Lower leg skin (tissue), 4 donors: ENCODE measurements around the gene KIAA0930. TPM values are rescaled to one million over a fixed set of nuclear protein-coding genes. Genes with fewer than 3 reads are reported as not detected.

ENCODE experiments used
- DNase-seq, 2 donors: peaks; one replicate each; pipeline ENCODE4 v3.0.0-alpha.2; 2019; ENCODE audit warnings: low spot score in 2 of 2
- H3K4me3 ChIP-seq: fragments of 200-600 bp; sonication (generic); 2 replicates; pipeline ENCODE4 v1.5.1; 2017; ENCODE audit warnings: mild to moderate bottlenecking, low read depth; ENCODE audit not compliant: poor library complexity, severe bottlenecking
- POLR2A ChIP-seq, 2 donors: fragments of 450-650 bp; IDR thresholded peaks; one replicate each; pipeline ENCODE4 v1.6.1; 2016 to 2017; ENCODE audit warnings: antibody characterized with exemption in 2 of 2, mild to moderate bottlenecking in 1 of 2, moderate library complexity in 1 of 2
- WGBS, 2 donors: methylation state at CpG; one replicate each; pipeline ENCODE4 v1.1.5; 2018; 5-methylcytosine and 5-hydroxymethylcytosine counted together
- intact Hi-C: fragments of 100-400 bp; cut with DNase I; formaldehyde crosslinking; loops from one replicate; pipeline ENCODE4 v1.15.0; 2023; ENCODE audit warnings: low total_unique reads
- total RNA-seq, 4 donors: library from RNA; depleted of rRNA; stranded (reverse); fragments of >200 nt; gene quantifications; one replicate each; pipeline ENCODE4 v1.1.0, GENCODE V29; 2016
- TF ChIP-seq, protein P1 (sequence below), 3 donors: fragments of 450-650 bp; IDR thresholded peaks; one replicate each; pipeline ENCODE4 v1.5.1; 2016; ENCODE audit warnings: antibody characterized with exemption in 3 of 3, mild to moderate bottlenecking in 3 of 3, moderate library complexity in 2 of 3

The KIAA0930 gene
- total RNA-seq, 4 donors from 2014 or later, result 47.6 to 143 (median 96.8) TPM

- intact Hi-C loops, result no loop called here
- 58 to 72% methylated on average over 6 of the region's 6 CpGs for WGBS, 2 donors
- no peak overlapping the region for H3K4me3 ChIP-seq
- no peak for DNase-seq
- TF ChIP-seq POLR2A (IDR thresholded peaks at IDR 0.05), result no peak
- TF ChIP-seq, protein P1, sequence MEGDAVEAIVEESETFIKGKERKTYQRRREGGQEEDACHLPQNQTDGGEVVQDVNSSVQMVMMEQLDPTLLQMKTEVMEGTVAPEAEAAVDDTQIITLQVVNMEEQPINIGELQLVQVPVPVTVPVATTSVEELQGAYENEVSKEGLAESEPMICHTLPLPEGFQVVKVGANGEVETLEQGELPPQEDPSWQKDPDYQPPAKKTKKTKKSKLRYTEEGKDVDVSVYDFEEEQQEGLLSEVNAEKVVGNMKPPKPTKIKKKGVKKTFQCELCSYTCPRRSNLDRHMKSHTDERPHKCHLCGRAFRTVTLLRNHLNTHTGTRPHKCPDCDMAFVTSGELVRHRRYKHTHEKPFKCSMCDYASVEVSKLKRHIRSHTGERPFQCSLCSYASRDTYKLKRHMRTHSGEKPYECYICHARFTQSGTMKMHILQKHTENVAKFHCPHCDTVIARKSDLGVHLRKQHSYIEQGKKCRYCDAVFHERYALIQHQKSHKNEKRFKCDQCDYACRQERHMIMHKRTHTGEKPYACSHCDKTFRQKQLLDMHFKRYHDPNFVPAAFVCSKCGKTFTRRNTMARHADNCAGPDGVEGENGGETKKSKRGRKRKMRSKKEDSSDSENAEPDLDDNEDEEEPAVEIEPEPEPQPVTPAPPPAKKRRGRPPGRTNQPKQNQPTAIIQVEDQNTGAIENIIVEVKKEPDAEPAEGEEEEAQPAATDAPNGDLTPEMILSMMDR (IDR thresholded peaks at IDR 0.05), result no peak
Measured at GRCh38 chr22:45238957-45239680, 1.6 kb downstream of the KIAA0930 start.

- intact Hi-C loops, result no loop called here
- 73 to 78% methylated on average over 18 of the region's 18 CpGs for WGBS, 2 donors
- TF ChIP-seq POLR2A (IDR thresholded peaks at IDR 0.05), result no peak
- TF ChIP-seq, protein P1 (IDR thresholded peaks at IDR 0.05), result no peak
Measured at GRCh38 chr22:45238076-45238956, 2.4 kb downstream of the KIAA0930 start.

GRCh38 chr22:45237065-45237990 is 3.4 kb downstream of the KIAA0930 start:
- TF ChIP-seq POLR2A (IDR thresholded peaks at IDR 0.05), result no peak
- TF ChIP-seq, protein P1 (IDR thresholded peaks at IDR 0.05), result no peak
- 89 to 91% methylated on average over 15 of the region's 15 CpGs for WGBS, 2 donors
- no peak for DNase-seq
- H3K4me3 ChIP-seq, result no peak overlapping the region
- intact Hi-C loops, result no loop called here

More at GRCh38 chr22:45238076-45238956, 2.4 kb downstream of the KIAA0930 start:
- no peak for DNase-seq
- H3K4me3 ChIP-seq, result no peak overlapping the region

DNA sequence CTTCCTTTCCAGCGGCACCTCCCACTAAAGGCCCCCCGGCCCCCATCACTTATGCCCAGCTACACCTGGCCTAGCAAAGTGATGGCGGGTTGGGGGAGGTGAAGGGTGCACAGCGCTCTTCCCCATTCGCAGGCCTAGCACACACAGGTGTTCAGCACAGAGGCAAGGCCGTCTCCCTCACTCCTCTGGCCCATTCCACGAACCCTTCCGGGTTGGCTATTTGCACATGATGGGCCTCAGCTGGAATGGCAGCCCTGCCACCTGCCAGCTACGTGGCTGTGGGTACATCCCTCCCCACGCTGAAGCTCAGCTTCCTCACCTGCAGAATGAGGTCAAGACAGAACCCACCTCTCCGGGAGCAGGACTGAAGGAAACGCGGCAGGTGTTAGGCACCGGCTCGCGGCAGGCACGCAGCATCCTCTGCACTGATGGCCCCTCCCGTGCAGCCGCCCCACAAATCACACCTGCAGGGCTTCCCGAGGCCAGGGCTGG is 4.8 kb downstream of the KIAA0930 start:
- TF ChIP-seq POLR2A (IDR thresholded peaks at IDR 0.05), result no peak
- TF ChIP-seq, protein P1 (IDR thresholded peaks at IDR 0.05), result no peak
- DNase-seq, result no peak
- intact Hi-C loops, result no loop called here
- H3K4me3 ChIP-seq, result no peak overlapping the region
- WGBS, 2 donors, result 80 to 83% methylated on average over 20 of the region's 20 CpGs

DNA sequence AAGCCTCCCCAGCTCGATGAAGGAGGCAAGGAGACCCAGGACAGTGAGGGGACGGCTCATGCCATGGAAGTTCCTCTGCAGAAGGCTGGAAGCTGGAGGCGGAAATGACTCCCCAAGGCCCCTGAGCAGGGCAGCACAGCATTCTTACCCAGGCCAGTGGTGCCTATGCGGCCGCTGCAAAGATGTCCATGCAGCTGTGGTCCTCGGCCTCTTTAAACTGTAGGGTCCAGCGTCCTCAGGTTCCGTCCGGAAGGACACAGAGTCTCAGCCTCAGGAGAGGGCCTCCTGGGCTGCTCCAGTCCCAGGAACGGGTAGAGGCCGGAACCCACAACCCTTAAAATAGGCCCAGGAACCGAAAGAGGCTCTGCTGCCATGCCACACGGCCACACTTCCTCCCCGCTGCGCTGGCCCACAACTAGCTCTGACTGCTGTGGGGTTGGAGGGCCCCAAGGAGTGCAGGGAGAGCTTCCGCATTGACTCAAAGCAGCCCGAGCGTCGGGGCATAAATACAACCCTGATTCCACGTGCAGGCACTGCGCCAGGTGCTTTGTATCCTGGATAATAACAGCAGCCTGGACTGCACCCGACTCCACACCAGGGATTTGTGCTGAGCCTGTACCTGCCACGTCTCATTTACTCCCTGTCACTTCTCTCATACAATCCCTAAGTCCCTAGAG is 5.5 kb downstream of the KIAA0930 start:
- no peak overlapping the region for H3K4me3 ChIP-seq
- no peak for DNase-seq
- intact Hi-C loops, result no loop called here
- 63 to 70% methylated on average over 12 to 23 of the region's 23 CpGs for WGBS, 2 donors
- no peak for TF ChIP-seq POLR2A (IDR thresholded peaks at IDR 0.05)
- TF ChIP-seq, protein P1 (IDR thresholded peaks at IDR 0.05), result no peak
